NCI-H226 (cell line): ENCODE data around the gene CTTNBP2NL.
A peak's percentile ranks its signal among the peaks of the same experiment; 100 is the strongest.
"Not testable (repeated sequence)": the region's sequence is repeated elsewhere in the genome, so short reads cannot be mapped to it uniquely, and the experiment has no call there.

ENCODE experiments used
- DNase-seq: peaks from one replicate; pipeline ENCODE4 v3.0.0-alpha.2; 2015

Gene CTTNBP2NL

DNA sequence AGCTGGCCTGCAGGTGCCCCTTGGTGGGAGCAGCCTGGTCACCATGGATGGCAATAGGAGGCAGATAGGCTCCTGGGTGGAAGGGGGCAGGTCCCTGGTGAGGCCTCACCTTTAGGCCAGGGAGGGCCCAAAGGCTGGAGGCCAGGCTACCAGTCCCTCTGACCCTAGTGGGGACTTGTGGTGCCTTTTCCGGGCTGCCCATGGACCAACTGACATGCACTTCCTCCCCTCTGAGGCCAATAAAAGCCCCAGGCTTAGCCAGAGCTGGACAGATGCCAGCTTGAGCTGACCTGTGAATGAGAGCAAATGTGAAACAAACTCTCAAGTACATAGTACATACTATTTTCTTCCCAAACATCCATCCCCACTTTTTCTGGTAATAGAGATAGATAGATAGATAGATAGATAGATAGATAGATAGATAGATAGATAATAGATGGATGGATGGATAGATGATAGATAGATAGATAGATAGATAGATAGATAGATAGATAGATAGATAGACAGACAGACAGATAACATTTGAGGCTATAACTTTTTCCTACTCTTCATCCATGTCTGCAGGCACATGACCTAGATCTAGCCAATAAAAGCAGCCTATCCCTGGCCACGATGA, 9.2 kb upstream of the CTTNBP2NL start:
- DNase-seq: no peak

DNA sequence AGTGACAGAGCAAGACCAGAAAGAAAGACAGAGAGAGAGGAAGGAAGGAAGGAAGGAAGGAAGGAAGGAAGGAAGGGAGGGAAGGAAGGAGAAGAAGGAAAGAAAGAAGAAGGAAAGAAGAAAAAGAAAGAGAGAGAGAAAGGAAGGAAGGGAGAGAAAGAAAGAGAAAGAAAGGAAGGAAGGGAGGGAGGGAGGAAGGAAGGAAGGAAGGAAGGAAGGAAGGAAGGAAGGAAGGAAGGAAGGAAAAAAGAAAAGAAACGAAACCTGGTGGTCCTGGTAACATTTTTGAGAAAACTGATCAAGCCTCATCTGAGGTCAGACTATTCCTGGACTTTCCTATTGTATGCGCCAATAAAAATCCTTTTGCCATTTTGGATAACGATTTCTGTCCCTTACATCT, 8.2 kb upstream of the CTTNBP2NL start:
- DNase-seq: no peak

DNA sequence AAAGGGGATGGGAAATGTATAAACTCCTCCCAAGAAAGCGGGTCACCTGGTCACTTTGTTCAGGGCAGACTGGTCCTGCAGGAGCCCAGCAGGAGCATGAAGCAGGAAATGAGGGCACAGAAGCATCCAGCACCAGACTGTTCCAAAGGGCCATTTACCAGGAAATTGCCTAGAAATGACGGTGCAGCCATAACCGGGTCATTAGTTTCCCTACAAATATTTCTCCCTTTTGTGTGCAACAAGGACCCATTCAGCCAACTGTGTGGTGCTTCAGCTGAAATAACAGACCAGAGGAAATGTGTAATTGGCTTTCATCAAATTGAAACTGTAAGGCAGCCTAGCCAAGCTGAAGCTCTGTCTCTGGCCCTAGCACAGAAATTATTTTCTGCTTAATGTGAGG, 7.6 kb upstream of the CTTNBP2NL start:
- no peak for DNase-seq

DNA sequence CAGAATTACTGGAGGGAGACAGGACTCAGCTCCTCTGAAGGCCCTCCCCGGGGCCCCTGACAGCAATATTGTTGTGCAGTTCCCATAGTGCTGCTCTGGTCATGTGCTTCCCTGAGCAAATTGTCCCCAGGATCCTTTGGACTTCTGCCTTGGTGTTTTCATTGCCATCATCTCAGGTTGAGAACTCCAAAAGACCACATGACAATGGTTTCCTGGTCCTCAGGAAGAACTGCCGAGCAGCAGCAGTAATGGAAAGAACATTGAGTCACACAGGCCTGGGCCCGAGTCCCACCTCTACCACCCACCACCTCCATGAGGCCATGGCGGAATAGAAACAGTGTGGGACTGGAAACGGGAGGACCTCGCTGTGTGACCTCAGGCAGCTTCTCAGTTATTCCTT, 6.3 kb upstream of the CTTNBP2NL start:
- no peak for DNase-seq

DNA sequence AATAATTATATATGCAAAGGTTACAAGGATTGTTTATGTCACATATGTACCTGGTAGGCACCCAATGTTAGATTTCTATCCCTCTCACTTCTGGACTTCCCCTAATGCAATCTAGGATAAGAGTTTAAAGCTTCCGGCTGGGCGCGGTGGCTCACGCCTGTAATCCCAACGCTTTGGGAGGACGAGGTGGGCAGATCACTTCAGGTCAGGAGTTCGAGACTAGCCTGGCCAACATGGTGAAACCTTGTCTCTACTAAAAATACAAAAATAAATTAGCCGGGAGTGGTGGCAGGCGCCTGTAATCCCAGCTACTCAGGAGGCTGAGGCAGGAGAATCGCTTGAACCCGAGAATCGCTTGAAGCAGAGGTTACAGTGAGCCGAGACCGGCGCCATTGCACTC, 5.7 kb upstream of the CTTNBP2NL start:
- not testable (repeated sequence) for DNase-seq

DNA sequence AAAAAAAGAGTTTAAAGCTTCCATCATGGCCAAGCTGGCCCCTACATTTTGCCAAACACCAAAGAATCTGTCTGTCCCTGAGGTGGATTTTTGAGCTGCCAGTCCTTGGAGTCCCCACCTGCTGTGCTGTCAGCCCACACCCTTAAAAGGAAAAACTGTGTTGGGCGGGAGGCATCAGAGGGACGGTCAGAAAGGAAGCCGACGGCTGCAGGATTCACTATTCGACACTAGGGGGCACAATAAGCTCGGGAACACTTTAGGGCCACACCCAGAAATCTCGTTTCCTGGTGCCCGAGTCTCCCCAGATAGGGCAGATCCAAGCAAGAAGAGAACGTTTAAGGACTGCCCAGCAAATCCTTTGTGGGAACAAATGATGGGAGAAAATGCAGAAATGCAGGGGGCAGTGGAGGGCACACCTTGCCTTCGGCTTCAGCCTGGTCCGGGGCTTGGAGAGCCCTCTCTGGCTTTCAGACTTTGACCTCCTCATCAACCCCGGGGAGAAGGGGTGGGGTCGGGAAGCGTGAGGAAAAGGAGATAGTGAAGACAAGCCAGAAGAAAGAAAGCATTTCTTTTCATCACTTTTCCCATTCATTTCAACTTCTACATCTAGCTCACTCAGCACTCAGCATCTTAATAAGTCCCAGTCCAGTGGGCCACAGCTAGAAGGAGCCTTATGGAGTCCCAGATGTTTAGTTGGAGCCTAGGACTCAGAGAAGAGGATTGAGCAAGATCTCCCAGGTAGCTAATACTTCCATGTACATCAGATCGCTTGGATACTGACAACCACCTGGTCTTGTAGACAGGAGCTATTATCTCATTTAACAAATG, 5.0 kb upstream of the CTTNBP2NL start:
- peak; percentile 87 for DNase-seq

DNA sequence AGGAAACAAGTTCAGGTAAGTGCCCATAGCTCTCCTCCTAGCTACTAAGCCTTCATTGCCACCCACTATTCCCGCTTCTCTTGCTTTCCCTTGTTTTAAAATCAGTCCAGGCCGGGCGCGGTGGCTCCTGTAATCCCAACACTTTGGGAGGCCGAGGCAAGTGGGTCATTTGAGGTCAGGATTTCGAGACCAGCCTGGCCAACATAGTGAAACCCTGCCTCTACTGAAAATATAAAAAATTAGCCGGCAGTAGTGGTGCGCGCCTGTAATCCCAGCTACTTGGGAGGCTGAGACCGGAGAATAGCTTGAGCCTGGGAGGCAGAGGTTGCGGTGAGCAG, 4.4 kb upstream of the CTTNBP2NL start:
- no peak for DNase-seq

DNA sequence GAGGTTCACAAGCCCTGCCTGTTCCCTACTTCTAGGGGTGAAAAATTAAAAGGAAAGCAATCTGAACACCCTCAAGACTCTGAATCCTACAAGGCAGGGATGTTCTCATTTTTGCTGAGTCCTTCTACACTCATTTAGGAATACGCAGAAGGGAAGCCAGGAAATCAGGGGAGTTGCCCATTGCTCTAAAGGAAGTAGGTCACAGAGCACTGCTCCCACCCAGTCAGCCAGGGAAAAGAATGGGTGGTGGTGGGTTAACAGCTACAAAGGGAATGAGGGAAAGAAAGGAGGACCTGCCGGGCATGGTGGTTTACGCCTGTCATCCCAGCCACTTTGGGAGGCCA, 2.4 kb upstream of the CTTNBP2NL start:
- DNase-seq: peak; percentile 62

DNA sequence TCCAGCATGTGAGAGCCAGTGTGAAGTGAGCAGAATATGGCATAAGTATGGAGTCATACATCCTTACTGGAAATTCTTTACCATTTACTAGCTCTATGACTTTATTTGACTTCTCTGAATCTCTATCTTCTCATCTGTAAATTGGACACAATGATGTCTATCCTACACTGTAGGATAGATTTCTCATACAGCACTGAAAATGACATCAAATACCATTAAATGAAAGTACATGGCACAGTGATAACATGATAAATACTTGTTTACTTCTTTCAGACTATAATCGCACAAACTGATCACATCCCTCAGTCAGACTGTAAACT, 1.3 kb upstream of the CTTNBP2NL start:
- DNase-seq: no peak

DNA sequence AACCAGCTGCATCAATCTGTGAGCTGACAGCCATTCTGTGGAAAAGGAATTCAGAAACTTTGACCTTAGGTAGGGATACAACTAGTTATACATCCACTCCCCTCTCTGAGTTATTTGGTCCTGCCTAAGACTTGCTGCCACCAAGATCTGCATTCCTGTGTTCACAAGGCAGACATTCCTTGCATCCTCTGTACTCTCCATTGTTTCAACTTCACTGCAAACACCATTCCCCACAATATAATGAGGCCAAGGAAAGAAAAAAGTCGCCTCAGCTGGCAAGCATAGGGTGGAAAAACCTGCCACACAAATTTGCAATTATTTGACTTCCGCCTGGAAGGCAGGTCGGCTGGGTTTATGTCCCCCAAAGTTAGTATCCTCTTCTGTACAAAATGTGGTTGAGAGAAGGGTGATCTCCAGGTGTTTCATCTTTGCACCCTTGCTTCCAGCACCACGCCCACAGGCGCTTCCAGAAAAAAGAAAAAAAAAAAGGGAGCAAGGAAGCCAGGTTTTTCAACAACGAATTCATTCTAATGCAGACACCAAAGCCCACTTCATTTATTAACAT, 676 bp upstream of the CTTNBP2NL start:
- DNase-seq: no peak

DNA sequence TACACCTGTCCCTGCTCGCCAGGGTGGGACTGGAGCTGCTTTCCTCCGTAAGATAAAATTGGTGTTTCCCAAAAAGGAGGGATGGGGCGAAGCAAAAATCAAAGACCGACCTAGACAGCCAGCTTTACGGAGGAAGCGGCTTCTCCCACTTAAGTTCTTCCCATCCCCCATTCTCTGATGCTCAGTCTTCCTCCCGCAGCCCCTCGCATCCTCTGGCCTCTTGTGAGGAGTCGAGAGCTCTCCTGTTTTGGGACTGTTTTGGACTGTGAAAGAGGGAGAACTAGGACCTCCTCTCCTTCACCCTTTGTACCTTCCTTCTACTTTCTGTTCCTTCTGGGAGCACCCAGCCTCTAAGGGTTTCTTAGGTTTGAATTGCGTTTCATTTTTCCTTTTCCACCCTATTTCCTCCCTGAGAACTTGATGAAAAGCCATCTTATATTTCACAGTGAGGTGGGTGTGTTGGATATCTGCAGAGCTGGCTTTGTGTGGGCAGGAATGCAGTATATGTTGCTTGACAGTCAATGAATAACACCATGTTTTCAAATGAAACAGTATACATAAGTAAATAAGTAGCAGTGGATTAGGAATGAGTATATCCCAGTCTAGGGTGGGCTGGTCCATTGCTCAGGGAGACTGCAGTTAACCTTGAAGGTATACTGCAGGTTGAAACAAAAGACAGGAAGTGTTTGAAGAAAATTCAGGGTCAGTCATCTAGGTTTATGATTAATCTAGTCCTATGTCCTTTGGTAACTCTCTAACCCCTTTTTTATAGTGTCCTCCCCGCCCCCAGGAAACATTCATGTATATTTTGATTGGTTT, 848 bp downstream of the CTTNBP2NL start:
- no peak for DNase-seq

DNA sequence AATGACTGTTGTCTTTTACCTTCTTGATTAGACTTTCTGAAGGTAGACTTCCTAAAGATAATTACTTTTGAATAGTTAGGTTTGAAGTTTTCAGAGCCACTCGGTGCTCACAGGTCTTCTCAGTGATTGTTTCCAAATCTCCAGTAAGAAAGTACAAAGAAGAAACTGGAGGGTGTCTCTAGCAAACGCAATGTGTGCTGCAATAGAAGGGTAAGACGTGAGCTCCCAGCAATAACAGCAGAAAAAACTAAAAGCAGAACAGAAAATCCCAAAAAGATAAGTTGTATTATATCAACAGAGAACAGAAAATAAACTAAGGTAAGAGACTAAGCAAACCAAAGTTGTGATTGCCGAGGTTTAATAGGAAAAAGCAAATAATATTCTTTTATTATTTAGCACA, 1.8 kb downstream of the CTTNBP2NL start:
- DNase-seq: no peak

DNA sequence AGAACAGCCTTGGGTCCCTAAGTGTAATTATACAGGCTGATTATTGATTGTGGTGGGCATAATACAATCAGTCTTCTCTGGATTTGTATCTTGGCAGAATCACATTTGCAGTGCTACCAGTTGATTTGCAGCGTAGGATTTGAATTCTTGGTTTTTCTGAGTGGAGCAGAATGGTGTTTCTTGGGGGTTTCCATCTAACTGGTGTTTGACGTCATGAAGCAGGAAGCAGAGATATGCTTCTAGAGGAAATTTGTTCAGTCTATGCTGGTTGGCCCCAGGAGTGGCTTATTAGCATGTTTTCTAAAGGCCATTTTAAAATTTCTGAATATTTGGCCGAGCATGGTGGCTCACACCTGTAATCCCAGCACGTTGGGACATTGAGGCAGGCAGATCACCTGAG, 3.4 kb downstream of the CTTNBP2NL start:
- DNase-seq: no peak

DNA sequence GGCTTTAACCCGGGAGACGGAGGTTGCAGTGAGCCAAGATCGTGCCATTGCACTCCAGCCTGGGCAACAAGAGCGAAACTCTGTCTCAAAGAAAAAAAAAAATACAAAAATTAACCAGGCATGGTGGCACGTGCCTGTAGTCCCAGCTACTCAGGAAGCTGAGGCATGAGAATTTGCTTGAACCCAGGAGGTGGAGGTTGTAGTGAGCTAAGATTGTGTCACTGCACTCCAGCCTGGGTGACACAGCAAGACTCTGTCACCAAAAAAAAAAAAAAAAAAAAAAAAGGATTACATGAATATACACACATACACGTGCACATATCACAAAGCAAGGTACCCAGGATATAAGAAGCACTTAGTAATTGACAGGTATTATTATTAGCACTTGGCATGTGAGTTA, 4.7 kb downstream of the CTTNBP2NL start:
- DNase-seq: not testable (repeated sequence)

DNA sequence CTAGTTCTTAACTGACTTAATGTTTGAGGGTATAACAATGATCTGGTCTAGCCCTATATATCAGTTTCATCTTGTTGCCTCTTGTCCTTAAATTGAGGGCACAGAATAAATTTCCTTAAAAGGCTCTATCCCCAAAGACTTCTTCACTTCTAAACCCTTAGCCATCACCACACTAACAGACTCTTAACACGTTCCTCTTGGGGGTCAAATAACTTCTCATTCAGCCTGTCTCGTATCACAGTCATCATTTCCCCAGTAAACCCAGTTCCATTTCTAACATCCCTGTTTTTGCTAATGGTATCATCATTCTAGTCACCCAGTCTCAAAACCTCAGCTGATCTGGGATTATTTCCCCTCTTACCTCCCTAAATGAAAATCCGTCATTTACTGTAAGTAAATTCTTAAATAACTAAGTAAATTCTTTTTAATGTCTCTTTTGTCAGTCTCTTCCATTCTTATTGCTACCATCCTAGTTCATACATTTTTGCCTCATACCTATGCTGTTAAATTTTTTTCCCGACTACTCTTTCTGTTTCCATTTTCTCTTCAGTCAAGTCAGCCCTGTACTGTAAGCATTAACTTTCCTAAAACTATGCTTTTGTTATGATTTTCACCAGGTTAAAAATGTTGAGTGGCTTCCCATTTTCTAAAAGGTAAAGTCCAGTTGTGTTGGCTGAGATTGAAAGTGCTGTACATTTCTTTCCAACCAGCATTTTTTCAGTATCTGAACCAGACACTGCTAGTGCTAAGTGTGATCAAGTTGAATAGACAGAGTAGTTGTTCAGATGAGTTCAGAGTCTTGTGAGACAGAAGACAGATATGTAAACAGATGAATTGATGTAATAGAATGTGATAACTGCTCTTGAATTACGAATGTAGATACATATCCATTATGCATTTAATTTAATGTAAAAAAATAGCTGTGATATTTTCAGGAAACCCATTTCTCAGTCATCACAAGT, 6.9 kb downstream of the CTTNBP2NL start:
- DNase-seq: peak; percentile 20

DNA sequence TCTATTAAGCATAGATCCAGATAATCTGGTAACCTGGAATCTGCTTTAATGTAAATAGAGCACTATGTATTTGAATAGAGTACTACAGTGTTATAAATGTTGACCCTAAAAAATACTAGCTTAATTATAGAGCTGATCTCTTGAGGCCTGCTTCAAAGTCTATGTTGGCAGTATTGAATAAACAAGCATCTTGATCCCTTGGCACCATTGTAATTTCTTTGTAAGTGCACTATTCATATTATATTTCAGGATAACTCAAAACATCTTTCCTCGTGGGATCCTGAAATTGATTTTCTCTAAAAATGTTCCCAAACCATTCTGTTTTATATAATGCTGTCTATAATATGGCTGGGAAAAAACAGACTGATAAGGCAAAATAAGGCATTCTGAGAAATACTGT, 10.8 kb downstream of the CTTNBP2NL start:
- DNase-seq: no peak

DNA sequence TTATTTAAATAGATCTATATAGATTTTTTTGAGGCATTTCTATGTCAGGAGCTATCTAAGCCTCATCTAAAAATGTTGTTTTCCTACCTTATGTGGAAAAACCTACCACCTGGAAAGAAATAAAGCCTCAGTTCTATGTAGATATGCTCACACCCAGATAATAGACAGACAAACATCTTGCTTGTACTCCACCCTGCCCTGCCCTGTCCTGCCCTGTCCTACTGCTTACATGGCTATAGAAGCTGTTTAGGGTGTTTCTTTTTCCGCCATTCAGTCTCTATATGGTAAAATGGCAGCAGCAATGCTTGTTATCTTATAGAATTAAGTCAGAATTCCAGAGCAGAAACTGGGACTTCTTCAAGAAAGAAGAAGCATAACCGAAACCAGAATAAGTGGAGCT, 13.4 kb downstream of the CTTNBP2NL start:
- no peak for DNase-seq

DNA sequence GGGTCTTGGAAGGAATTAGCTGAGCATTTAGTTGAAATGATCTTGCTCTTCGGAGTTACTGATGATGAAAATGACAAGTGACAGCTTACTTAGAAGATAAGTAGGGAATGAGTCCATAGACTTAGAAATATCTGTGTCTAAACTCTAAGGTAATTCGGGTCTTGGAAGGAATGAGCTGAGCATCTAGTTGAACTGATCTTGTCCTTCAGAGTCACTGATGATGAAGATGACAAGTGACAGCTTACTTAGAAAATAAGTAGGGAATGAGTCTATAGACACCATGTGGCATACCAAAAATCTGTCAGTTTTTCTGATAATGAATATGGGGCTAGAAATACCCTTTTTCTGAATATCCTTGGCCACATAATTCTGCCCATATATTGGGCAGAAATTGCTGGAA, 14.7 kb downstream of the CTTNBP2NL start:
- no peak for DNase-seq

DNA sequence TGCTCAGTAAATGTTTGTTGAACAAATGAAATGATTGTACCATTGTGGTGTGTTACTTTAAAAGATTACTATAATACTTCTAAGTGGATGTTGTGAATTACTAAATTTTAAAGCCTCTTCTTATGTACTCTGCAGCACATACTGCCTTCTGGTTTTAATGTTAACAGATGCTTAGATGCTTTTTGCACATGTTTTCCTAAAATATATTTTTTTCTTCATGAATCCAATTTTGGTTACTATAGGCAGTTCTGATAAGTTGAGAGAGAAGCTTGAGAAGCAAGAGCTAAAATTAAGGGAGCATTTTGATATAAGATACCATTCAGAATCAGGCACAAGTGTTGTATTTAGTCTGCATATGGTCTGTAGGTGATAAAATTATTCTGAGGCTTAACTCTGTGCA, 21.3 kb downstream of the CTTNBP2NL start:
- no peak for DNase-seq

DNA sequence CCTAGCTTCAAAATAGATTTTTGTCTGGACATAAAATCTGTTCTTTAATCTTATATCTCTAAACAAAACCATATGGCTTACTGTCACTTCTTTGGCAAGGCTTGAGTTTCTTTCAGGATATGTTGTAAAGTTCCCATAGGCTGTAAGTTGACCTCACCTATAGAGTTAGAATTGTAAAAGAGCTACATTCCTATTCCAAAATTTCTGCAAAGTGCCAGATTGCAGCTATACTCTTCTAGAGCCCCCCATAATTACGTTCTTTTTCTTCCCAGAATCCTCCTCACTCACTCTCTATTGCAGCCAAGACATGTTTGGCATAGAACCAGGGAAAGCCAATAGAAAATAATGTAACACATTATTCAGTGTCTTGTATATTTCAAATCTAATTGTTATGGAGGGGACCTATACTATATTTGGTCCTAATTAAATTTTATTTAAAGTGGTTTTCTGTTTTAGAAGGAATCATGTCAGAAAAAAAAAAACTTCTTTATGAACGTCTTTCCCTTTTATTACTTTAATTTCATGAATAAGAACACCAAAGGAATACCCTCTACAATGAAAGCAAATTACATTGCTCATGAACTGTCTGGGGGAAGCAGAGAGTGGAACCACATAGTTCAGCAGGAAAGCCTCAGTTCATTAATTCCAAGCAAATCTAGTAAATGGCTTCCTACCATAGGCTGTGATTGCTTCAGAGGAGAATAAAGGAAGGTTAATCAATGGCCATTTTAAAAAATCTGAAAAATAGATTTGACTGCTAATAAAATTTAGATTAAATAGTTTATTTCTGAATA, 22.3 kb downstream of the CTTNBP2NL start:
- DNase-seq: no peak

DNA sequence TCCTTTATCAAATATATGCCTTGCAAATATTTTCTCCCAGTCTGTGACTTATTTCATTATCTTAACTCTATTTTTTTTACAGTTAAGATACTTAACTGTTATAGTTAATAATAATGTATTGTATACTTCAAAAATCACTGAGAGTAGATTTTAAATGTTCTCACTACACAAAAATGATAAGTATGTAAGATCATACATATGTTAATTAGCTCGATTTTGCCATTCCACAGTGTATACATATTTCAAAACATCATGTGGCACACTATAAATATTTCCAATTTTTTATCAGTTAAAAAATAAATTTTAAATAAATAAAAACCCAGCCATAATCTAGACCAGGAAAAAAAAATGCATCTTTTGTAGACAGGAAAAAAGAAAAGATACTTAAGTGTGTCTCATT, 27.2 kb downstream of the CTTNBP2NL start:
- DNase-seq: no peak

DNA sequence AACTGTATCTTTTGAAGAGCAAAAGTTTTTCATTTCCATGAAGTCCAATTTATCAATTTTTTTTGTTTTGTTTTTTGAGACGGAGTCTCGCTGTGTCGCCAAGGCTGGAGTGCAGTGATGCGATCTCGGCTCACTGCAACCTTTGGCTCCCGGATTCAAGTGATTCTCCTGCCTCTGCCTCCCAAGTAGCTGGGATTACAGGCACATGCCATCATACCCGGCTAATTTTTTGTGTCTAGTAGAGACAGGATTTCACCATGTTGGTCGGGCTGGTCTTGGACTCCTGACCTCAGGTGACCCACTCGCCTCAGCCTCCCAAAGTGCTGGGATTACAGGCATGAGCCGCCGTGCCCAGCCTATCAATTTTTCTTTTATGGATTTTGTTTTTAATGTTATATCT, 27.7 kb downstream of the CTTNBP2NL start:
- DNase-seq: not testable (repeated sequence)
